Smooth muscle cell (in vitro differentiated cells): ENCODE measurements around the gene EPB41L2. TPM values are rescaled to one million over a fixed set of nuclear protein-coding genes. Genes with fewer than 3 reads are reported as not detected.

Experiments
- DNase-seq: peaks from one replicate; lab custom pipeline; 2025; ENCODE audit not compliant: unreplicated experiment; lab: John Stamatoyannopoulos, UW
- H2AFZ ChIP-seq: fragments of 200-600 bp; sonication (generic); 2 replicates; pipeline ENCODE4 v1.6.0; 2016; ENCODE audit warnings: antibody characterized with exemption, low read depth, mild to moderate bottlenecking
- H3F3A ChIP-seq: fragments of 200-600 bp; sonication (generic); 2 replicates; pipeline ENCODE4 v1.6.0; 2017; ENCODE audit warnings: antibody characterized with exemption, low read depth
- H3K27ac ChIP-seq: fragments of 200-600 bp; sonication (generic); 2 replicates; pipeline ENCODE4 v1.5.1; 2016; ENCODE audit warnings: low read depth, mild to moderate bottlenecking
- H3K27me3 ChIP-seq: fragments of 200-600 bp; sonication (generic); 2 replicates; pipeline ENCODE4 v1.6.1; 2016; ENCODE audit warnings: low read depth, mild to moderate bottlenecking
- H3K36me3 ChIP-seq: fragments of 200-600 bp; sonication (generic); 2 replicates; pipeline ENCODE4 v1.5.1; 2016; ENCODE audit warnings: low read depth
- H3K4me1 ChIP-seq: fragments of 200-600 bp; sonication (generic); 2 replicates; pipeline ENCODE4 v1.5.1; 2016; ENCODE audit warnings: low read depth
- H3K4me2 ChIP-seq: fragments of 200-600 bp; sonication (generic); 2 replicates; pipeline ENCODE4 v1.6.0; 2016; ENCODE audit warnings: mild to moderate bottlenecking
- H3K4me3 ChIP-seq: fragments of 200-600 bp; sonication (generic); 2 replicates; pipeline ENCODE4 v1.5.1; 2016; ENCODE audit warnings: mild to moderate bottlenecking
- H3K79me2 ChIP-seq: fragments of 200-600 bp; sonication (generic); 2 replicates; pipeline ENCODE4 v1.6.0; 2016; ENCODE audit warnings: low read depth, mild to moderate bottlenecking
- H3K9ac ChIP-seq: fragments of 200-600 bp; sonication (generic); 2 replicates; pipeline ENCODE4 v1.6.0; 2016; ENCODE audit warnings: low read depth
- H3K9me3 ChIP-seq: fragments of 200-600 bp; sonication (generic); replicated peaks from 2 replicates; pipeline ENCODE4 v1.5.1; 2016; ENCODE audit warnings: low read depth
- H4K20me1 ChIP-seq: fragments of 200-600 bp; sonication (generic); 2 replicates; pipeline ENCODE4 v1.6.0; 2016; ENCODE audit warnings: low read depth
- CTCF ChIP-seq: fragments of 200-600 bp; sonication (generic); IDR thresholded peaks from 2 replicates; pipeline ENCODE4 v1.5.1; 2017; ENCODE audit warnings: borderline replicate concordance, mild to moderate bottlenecking, antibody characterized with exemption; ENCODE audit not compliant: insufficient read depth, poor library complexity, severe bottlenecking
- WGBS: methylation state at CpG from one replicate; pipeline ENCODE4 v1.1.7; 2016; ENCODE audit warnings: low lambda C conversion rate; 5-methylcytosine and 5-hydroxymethylcytosine counted together
- polyA plus RNA-seq: library from polyadenylated mRNA; unstranded; fragments of >200 nt; fragmentation: Nextera tagmentation; extraction: Ambion mirVana; gene quantifications from 2 replicates; pipeline ENCODE4 v1.2.1, GENCODE V29; 2016
- total RNA-seq: library from RNA; depleted of rRNA; stranded (reverse); fragments of >200 nt; gene quantifications from 2 replicates; pipeline ENCODE4 v1.2.3, GENCODE V29; 2014

The EPB41L2 gene
- total and polyA plus RNA-seq, 2 experiments from 2014 or later: 40.2 to 44.6 TPM

GRCh38 chr6:130831607-130832006 lies 231.4 kb downstream of the EPB41L2 start:
- Histone ChIP-seq H3K36me3 (no peaks in the 10 kb centered on the region), H3F3A (no peaks in the 10 kb centered on the region), H3K4me3 (no peak overlapping the region), H3K9me3 (no peaks in the 10 kb centered on the region), H3K4me1 (no peaks in the 10 kb centered on the region), H3K79me2 (no peaks in the 10 kb centered on the region), H3K27me3 (no peaks in the 10 kb centered on the region), H2AFZ (no peak overlapping the region), H3K4me2 (no peak overlapping the region), H4K20me1 (no peaks in the 10 kb centered on the region), H3K9ac (no peak overlapping the region), H3K27ac (no peak overlapping the region)
- no peak for TF ChIP-seq CTCF
- WGBS: 92% methylated on average over 5 of the region's 5 CpGs
- DNase-seq: no peak

- Histone ChIP-seq H3F3A (no peaks in the 10 kb centered on the region), H3K36me3 (no peaks in the 10 kb centered on the region), H3K27me3 (no peaks in the 10 kb centered on the region), H3K79me2 (no peaks in the 10 kb centered on the region), H2AFZ (no peak overlapping the region), H3K9ac (no peak overlapping the region), H3K4me2 (no peak overlapping the region), H3K4me3 (no peak overlapping the region), H3K4me1 (no peaks in the 10 kb centered on the region), H3K9me3 (no peaks in the 10 kb centered on the region), H3K27ac (no peak overlapping the region), H4K20me1 (no peaks in the 10 kb centered on the region)
- TF ChIP-seq CTCF: no peak
- no peak for DNase-seq
- WGBS: 81% methylated on average over 4 of the region's 4 CpGs
Observed at GRCh38 chr6:130829333-130829910, 233.6 kb downstream of the EPB41L2 start.

GRCh38 chr6:130827247-130828149 lies 235.5 kb downstream of the EPB41L2 start, which contains the start of gene SMLR1:
Gene SMLR1, plus strand, starts transcription at chr6:130827406. Its CDS starts 8 bp downstream, at chr6:130827414.
- H3K4me3 ChIP-seq: peak within 1 kb of the TSS; percentile 35
- DNase-seq: no peak
- no peaks in the 10 kb centered on the region for H4K20me1 ChIP-seq
- TF ChIP-seq CTCF: no peak
- no peaks in the 10 kb centered on the region for H3F3A ChIP-seq
- no peaks in the 10 kb centered on the region for H3K36me3 ChIP-seq
- H3K9me3 ChIP-seq: no peaks in the 10 kb centered on the region
- H3K27ac ChIP-seq: no peak within 1 kb of the TSS
- H3K4me1 ChIP-seq: no peaks in the 10 kb centered on the region
- no peak within 1 kb of the TSS for H2AFZ ChIP-seq
- no peaks in the 10 kb centered on the region for H3K27me3 ChIP-seq
- no peaks in the 10 kb centered on the region for H3K79me2 ChIP-seq
- no peak within 1 kb of the TSS for H3K4me2 ChIP-seq
- H3K9ac ChIP-seq: no peak within 1 kb of the TSS
- WGBS: 80% methylated on average over 11 of the region's 11 CpGs
